ENCODE data around the gene DCTN5.
"Not testable (repeated sequence)": the region's sequence is repeated elsewhere in the genome, so short reads cannot be mapped to it uniquely, and the experiment has no call there.

The DCTN5 gene

DNA sequence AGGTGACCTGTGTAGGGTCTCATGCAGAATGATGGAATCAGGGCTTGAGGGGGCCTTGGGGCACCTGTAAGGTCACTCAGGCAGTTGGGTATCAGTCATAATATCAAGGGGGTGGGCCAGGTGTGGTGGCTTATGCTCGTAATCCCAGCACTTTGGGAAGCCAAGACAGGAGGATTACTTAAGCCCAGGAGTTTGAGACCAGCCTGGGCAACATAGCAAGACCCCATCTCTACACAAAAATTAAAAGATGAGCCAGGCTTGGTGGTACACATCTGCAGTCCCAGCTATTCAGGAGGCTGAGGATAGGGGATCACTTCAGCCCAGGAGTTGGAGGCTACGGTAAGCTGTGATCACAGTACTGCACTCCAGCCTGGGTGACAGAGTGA is 64.2 kb downstream of the DCTN5 start:
- H3K27ac ChIP-seq = no peak overlapping the region
- H3K9me3 ChIP-seq (ENCODE audit: low read depth, low read length) = 0 out of 2 replicates have a peak, but pooled peaks cover 6% of the 10 kb centered on the region
- no peaks in the 10 kb centered on the region for H3K36me3 ChIP-seq (ENCODE audit: insufficient read depth, low read length)
- no peak for TF ChIP-seq EZH2 (IDR thresholded peaks at IDR 0.05)
- no peak for TF ChIP-seq POLR2AphosphoS5 (IDR thresholded peaks at IDR 0.05; ENCODE audit: borderline replicate concordance, low read depth, low read length)
- no peak for TF ChIP-seq FOXP2 (optimal IDR thresholded peaks at IDR 0.05; ENCODE audit: control extremely low read depth, extremely low read length, insufficient read depth)
- no peak for DNase-seq (ENCODE audit: low read depth, low spot score)
- no peak overlapping the region for H3K4me3 ChIP-seq
- no peak overlapping the region for H3K9ac ChIP-seq (ENCODE audit: insufficient read length)

DNA sequence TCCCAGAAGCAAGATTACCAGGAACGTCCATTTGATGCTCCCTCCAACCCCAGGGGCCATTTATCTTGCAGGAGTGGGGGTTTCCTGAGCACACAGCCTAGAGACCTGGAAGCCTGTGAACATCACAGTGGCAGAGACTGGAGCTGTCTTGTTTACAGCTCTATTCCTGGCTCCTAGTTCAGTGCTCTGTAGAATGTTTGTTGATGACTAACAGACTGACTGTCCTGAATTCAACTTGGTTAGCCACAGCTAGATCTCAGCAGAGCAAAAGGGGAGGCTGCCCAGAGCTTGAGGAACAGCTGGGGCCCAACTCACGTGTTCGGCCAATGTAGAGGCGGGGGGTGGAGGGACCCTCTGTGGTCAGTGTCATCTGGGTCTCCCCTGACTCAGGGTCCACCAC is 65.2 kb downstream of the DCTN5 start:
- H3K27ac ChIP-seq = no peak overlapping the region
- no peaks in the 10 kb centered on the region for H3K36me3 ChIP-seq (ENCODE audit: insufficient read depth, low read length)
- no peak overlapping the region for H3K9ac ChIP-seq (ENCODE audit: insufficient read length)
- TF ChIP-seq FOXP2 (optimal IDR thresholded peaks at IDR 0.05; ENCODE audit: control extremely low read depth, extremely low read length, insufficient read depth) = no peak
- H3K9me3 ChIP-seq (ENCODE audit: low read depth, low read length) = 0 out of 2 replicates have a peak, but pooled peaks cover 6% of the 10 kb centered on the region
- no peak for DNase-seq (ENCODE audit: low read depth, low spot score)
- H3K4me3 ChIP-seq = no peak overlapping the region

DNA sequence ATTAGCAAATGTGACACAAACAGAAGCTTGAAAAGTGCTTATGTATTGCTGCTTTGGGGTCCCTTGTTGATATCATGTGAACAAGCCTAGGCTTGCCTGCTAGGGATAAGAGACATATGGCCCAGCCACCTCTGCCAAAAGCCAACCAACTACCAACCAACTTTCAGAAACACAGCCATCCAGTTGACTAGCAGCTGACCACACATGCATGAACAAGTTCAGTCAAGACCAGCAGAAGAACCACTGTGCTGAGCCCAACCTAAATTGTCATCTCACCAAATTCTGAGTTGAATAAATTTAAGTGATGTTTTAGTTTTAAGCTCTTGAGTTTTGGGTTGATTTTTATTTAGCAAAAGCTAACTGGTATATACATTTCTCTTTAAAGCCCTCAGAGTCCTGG is 68.3 kb downstream of the DCTN5 start:
- Histone ChIP-seq H3K27ac (no peak overlapping the region), H3K9ac (ENCODE audit: insufficient read length) (no peak overlapping the region), H3K36me3 (ENCODE audit: insufficient read depth, low read length) (no peaks in the 10 kb centered on the region), H3K4me3 (no peak overlapping the region), H3K9me3 (ENCODE audit: low read depth, low read length) (0 out of 2 replicates have a peak, but pooled peaks cover 6% of the 10 kb centered on the region)
- no peak for TF ChIP-seq EZH2 (IDR thresholded peaks at IDR 0.05)
- no peak for TF ChIP-seq FOXP2 (optimal IDR thresholded peaks at IDR 0.05; ENCODE audit: control extremely low read depth, extremely low read length, insufficient read depth)
- no peak for TF ChIP-seq POLR2AphosphoS5 (IDR thresholded peaks at IDR 0.05; ENCODE audit: borderline replicate concordance, low read depth, low read length)
- DNase-seq (ENCODE audit: low read depth, low spot score) = no peak

DNA sequence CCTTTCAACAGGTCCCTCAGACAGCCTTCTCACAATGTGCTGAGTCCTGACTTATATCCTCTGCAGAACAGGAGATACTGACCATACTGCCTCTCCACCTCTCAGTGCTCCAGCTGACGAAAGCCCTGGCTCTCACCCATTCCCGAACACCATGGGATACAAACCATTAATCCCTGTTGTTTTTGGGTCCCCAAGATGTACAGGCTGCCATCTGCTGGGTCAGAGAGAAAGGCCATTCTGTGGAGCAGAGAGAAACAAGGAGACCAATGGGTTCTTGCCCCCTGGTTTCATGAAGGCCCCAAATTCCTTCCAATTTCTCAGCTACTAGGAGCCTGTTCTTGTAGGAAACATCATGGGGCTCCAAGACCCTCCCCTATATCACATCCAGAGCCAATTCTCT is 68.7 kb downstream of the DCTN5 start:
- no peaks in the 10 kb centered on the region for H3K36me3 ChIP-seq (ENCODE audit: insufficient read depth, low read length)
- no peak overlapping the region for H3K4me3 ChIP-seq

DNA sequence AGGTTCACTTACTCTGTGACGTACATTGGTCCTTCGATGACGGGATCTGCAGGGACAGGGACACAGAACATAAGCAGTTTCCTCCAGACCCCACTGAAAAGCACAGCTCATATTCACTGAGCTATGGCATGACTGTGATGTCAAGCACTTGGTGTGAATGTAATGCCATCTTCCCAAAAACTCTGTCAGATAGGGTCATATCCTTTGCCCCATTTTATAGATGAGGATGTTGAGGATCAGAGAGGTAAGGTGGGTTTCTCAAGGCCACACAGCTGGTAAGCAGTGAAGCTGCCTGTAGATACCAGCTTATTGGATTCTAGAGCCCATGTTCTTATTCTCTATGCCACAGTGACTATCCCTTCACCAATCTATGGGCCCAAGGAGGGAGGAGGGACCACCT is 69.2 kb downstream of the DCTN5 start:
- H3K9ac ChIP-seq (ENCODE audit: insufficient read length) = no peak overlapping the region
- H3K9me3 ChIP-seq (ENCODE audit: low read depth, low read length) = 0 out of 2 replicates have a peak, but pooled peaks cover 6% of the 10 kb centered on the region
- no peak overlapping the region for H3K4me3 ChIP-seq
- TF ChIP-seq POLR2AphosphoS5 (IDR thresholded peaks at IDR 0.05; ENCODE audit: borderline replicate concordance, low read depth, low read length) (no peak), EZH2 (IDR thresholded peaks at IDR 0.05) (no peak), FOXP2 (optimal IDR thresholded peaks at IDR 0.05; ENCODE audit: control extremely low read depth, extremely low read length, insufficient read depth) (no peak)
- no peak overlapping the region for H3K27ac ChIP-seq
- no peaks in the 10 kb centered on the region for H3K36me3 ChIP-seq (ENCODE audit: insufficient read depth, low read length)
- no peak for DNase-seq (ENCODE audit: low read depth, low spot score)

More for the DNA sequence above, 68.7 kb downstream of the DCTN5 start:
- Histone ChIP-seq H3K27ac (no peak overlapping the region), H3K9me3 (ENCODE audit: low read depth, low read length) (0 out of 2 replicates have a peak, but pooled peaks cover 6% of the 10 kb centered on the region), H3K9ac (ENCODE audit: insufficient read length) (no peak overlapping the region)
- DNase-seq (ENCODE audit: low read depth, low spot score) = no peak
- TF ChIP-seq EZH2 (IDR thresholded peaks at IDR 0.05) (no peak), FOXP2 (optimal IDR thresholded peaks at IDR 0.05; ENCODE audit: control extremely low read depth, extremely low read length, insufficient read depth) (no peak), POLR2AphosphoS5 (IDR thresholded peaks at IDR 0.05; ENCODE audit: borderline replicate concordance, low read depth, low read length) (no peak)

DNA sequence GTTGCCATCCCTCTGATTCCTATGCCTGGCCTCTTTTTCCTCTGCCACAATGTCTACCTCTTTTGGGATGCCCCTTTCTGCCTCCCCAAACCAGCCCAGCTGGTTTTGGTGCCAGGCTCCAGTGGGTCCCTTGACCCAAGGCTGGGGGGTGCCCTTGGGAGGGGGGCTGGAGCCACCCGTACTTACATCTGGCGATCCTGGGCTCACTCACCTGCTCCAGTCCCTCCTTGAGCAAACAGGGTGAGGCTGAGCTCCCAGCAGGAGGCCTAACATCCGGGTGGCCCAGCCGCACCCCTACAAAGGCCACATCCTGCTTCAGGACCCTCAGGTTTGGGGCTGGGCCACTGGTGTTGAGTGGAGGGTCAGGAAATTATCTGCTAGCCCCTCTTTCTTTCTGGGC is 70.5 kb downstream of the DCTN5 start:
- Histone ChIP-seq H3K27ac (no peak overlapping the region), H3K9me3 (ENCODE audit: low read depth, low read length) (0 out of 2 replicates have a peak, but pooled peaks cover 6% of the 10 kb centered on the region), H3K36me3 (ENCODE audit: insufficient read depth, low read length) (no peaks in the 10 kb centered on the region), H3K9ac (ENCODE audit: insufficient read length) (no peak overlapping the region), H3K4me3 (no peak overlapping the region)
- no peak for DNase-seq (ENCODE audit: low read depth, low spot score)
- TF ChIP-seq EZH2 (IDR thresholded peaks at IDR 0.05) = no peak
- no peak for TF ChIP-seq POLR2AphosphoS5 (IDR thresholded peaks at IDR 0.05; ENCODE audit: borderline replicate concordance, low read depth, low read length)
- no peak for TF ChIP-seq FOXP2 (optimal IDR thresholded peaks at IDR 0.05; ENCODE audit: control extremely low read depth, extremely low read length, insufficient read depth)

GRCh38 chr16:23712976-23713375 is 71.7 kb downstream of the DCTN5 start, which contains the start of gene ERN2:
ERN2 (minus strand) TSS chr16:23713222; CDS start chr16:23713187, 35 bp downstream.
- no peak for TF ChIP-seq EZH2 (IDR thresholded peaks at IDR 0.05)
- no peak for TF ChIP-seq FOXP2 (optimal IDR thresholded peaks at IDR 0.05; ENCODE audit: control extremely low read depth, extremely low read length, insufficient read depth)
- TF ChIP-seq POLR2AphosphoS5 (IDR thresholded peaks at IDR 0.05; ENCODE audit: borderline replicate concordance, low read depth, low read length) = no peak
- H3K27ac ChIP-seq = no peak within 1 kb of the TSS
- no peak for DNase-seq (ENCODE audit: low read depth, low spot score)
- 0 out of 2 replicates have a peak, but pooled peaks cover 6% of the 10 kb centered on the region for H3K9me3 ChIP-seq (ENCODE audit: low read depth, low read length)
- H3K9ac ChIP-seq (ENCODE audit: insufficient read length) = no peak within 1 kb of the TSS
- H3K4me3 ChIP-seq = no peak within 1 kb of the TSS
- H3K36me3 ChIP-seq (ENCODE audit: insufficient read depth, low read length) = no peaks in the 10 kb centered on the region

- H3K9me3 ChIP-seq (ENCODE audit: low read depth, low read length) = no peaks in the 10 kb centered on the region
- H3K9ac ChIP-seq (ENCODE audit: insufficient read length) = no peak overlapping the region
- TF ChIP-seq POLR2AphosphoS5 (IDR thresholded peaks at IDR 0.05; ENCODE audit: borderline replicate concordance, low read depth, low read length) (no peak), EZH2 (IDR thresholded peaks at IDR 0.05) (no peak), FOXP2 (optimal IDR thresholded peaks at IDR 0.05; ENCODE audit: control extremely low read depth, extremely low read length, insufficient read depth) (no peak)
- no peaks in the 10 kb centered on the region for H3K36me3 ChIP-seq (ENCODE audit: insufficient read depth, low read length)
- no peak overlapping the region for H3K27ac ChIP-seq
- no peak for DNase-seq (ENCODE audit: low read depth, low spot score)
- H3K4me3 ChIP-seq = no peak overlapping the region
Measured at GRCh38 chr16:23716484-23716883, 75.2 kb downstream of the DCTN5 start.

DNA sequence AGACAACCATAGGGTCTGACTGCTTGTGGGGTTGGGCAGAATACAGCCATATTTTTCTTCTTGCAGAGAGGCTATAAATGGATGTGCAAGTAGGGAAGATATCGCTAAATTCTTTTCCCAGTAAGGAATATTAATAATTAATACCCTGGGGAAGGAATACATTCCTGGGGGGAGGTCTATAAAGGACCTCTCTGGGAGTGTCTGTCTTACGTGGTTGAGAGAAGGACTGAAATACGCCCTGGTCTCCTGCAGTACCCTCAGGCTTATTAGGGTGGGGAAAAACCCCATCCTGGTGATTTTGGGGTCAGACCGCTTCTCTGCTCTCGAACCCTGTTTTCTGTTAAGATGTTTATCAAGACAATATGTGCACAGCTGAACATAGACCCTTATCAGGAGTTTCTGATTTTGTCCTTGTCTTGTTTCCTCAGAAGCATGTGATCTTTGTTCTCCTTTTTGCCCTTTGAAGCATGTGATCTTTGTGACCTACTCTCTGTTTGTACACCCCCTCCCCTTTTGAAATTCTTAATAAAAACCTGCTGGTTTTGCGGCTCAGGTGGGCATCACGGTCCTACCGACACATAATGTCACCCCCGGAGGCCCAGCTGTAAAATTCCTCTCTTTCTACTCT is 81.5 kb downstream of the DCTN5 start:
- H3K9ac ChIP-seq (ENCODE audit: insufficient read length); DNase-seq (ENCODE audit: low read depth, low spot score); H3K36me3 ChIP-seq (ENCODE audit: insufficient read depth, low read length); H3K9me3 ChIP-seq (ENCODE audit: low read depth, low read length); H3K27ac ChIP-seq; H3K4me3 ChIP-seq: not testable (repeated sequence)

Measured in SK-N-MC (cell line).